ENCODE measurements around the gene BTBD1.
"Not testable (repeated sequence)": the region's sequence is repeated elsewhere in the genome, so short reads cannot be mapped to it uniquely, and the experiment has no call there.

Gene BTBD1

DNA sequence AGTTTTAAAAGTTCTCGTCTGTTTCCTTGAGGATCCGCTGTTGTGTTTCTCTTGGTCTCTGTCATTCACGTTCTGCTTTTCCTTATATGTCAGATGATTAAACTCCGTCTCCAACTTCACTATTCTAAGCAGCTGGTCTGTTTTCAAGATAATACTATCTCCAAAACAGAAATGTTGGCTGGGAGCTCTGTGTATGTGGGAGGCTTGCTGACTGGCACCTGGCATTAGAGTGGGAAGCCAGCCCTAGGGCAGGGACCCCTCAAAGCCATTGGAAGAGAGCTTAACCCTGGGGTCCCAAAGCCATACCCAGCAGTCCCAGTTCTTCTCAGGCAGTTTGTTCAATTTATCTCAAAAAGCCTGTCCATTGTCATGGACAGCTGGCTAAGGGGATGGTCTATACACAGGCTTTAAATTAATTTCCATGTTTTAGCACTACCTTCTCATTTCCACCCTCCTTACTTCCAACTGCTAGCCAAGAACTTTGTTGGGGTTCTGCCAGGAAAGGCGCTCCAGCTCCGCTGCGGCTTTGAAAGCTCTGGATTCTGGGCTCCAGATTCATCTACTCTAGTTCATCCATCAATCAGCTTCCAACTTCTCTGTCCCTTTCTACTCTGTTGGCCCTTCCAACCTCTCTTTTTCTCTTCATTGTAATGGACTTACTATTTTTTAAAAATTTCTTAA is 9.2 kb downstream of the BTBD1 start:
- no peak overlapping the region for H3K4me3 ChIP-seq (ENCODE audit: low read depth, low read length)
- DNase-seq (ENCODE audit: low read depth), result no peak
- TF ChIP-seq CTCF (IDR thresholded peaks at IDR 0.05; ENCODE audit: low read depth, low read length, missing control alignments), result no peak

DNA sequence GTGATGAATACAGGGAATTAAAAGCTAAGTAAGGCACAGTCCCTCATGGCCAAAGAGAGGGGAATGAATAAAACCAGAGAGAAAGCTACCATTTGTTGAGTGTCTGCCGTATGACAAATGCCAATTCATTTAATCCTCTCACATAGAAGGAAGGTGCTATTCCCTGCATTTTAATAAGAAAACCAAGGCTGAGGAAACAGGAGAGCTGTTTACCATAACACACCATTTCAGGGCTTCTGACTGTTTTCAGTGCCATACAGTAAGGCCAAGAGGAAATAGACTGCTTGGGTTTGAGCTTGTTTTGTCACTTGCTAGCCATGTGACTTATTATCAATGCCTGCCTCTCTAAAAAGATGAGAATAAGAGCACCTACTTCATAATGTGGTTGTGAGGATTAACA is 10.1 kb downstream of the BTBD1 start:
- H3K4me3 ChIP-seq (ENCODE audit: low read depth, low read length), result no peak overlapping the region
- DNase-seq (ENCODE audit: low read depth), result no peak
- TF ChIP-seq CTCF (IDR thresholded peaks at IDR 0.05; ENCODE audit: low read depth, low read length, missing control alignments), result no peak

GRCh38 chr15:83053151-83053550 is 13.9 kb downstream of the BTBD1 start:
- no peak for DNase-seq (ENCODE audit: low read depth)
- no peak for TF ChIP-seq CTCF (IDR thresholded peaks at IDR 0.05; ENCODE audit: low read depth, low read length, missing control alignments)
- H3K4me3 ChIP-seq (ENCODE audit: low read depth, low read length), result no peak overlapping the region

GRCh38 chr15:83046558-83047127 is 20.4 kb downstream of the BTBD1 start:
- no peak overlapping the region for H3K4me3 ChIP-seq (ENCODE audit: low read depth, low read length)
- no peak for DNase-seq (ENCODE audit: low read depth)
- no peak for TF ChIP-seq CTCF (IDR thresholded peaks at IDR 0.05; ENCODE audit: low read depth, low read length, missing control alignments)

DNA sequence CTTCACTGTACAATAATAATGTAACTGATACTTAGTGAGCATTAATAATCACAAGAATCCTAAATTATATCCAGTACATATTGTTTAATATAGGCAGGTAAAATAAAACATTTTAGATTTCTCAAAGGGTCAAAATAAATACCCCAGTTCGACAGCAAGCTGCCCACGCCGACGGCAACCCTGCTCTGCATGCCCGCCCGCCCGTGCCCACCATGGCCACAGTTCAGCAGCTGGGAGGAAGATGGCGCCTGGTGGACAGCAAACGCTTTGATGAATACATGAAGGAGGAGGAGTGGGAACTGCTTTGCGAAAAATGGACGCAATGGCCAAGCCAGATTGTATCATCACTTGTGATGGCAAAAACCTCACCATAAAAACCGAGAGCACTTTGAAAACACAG is 22.9 kb downstream of the BTBD1 start:
- TF ChIP-seq CTCF (IDR thresholded peaks at IDR 0.05; ENCODE audit: low read depth, low read length, missing control alignments), result no peak
- DNase-seq (ENCODE audit: low read depth), result no peak
- no peak overlapping the region for H3K4me3 ChIP-seq (ENCODE audit: low read depth, low read length)

DNA sequence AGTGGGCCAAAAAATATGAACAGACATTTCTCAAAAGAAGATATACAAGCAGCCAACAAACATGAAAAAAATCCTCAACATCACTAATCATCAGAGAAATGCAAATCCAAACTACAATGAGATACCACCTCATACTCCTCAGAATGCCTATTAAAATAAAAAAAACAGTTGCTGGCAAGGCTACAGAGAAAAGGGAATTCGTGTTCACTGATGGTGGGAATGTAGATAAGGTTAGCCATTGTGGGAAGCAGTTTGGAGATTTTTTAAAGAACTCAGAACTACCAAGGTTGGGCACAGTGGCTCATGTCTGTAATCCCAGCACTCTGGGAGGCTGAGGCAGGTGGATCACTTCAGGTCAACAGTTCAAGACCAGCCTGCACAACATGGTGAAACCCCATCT is 27.8 kb downstream of the BTBD1 start:
- H3K4me3 ChIP-seq (ENCODE audit: low read depth, low read length), result no peak overlapping the region
- no peak for DNase-seq (ENCODE audit: low read depth)
- TF ChIP-seq CTCF (IDR thresholded peaks at IDR 0.05; ENCODE audit: low read depth, low read length, missing control alignments), result no peak

DNA sequence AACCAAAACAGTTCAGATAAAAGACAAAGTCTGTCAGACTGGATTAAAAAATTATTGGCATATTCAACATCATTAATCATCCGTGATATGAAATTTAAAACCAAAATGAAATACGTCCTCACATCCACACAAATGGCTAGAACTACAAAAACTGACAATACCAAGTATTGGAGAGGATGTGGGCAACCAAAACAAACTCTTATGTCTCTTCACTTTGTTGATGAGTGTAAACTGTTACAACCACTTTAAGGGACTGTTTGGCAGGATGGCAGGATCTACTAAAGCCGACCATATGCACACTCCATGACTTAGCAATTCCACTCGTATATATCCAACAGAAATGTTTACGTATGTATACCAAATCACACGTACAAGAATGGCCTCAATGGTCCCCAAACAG is 30.8 kb downstream of the BTBD1 start:
- DNase-seq (ENCODE audit: low read depth), result no peak
- TF ChIP-seq CTCF (IDR thresholded peaks at IDR 0.05; ENCODE audit: low read depth, low read length, missing control alignments), result no peak
- H3K4me3 ChIP-seq (ENCODE audit: low read depth, low read length), result no peak overlapping the region

GRCh38 chr15:83031234-83031633 is 35.8 kb downstream of the BTBD1 start:
- DNase-seq (ENCODE audit: low read depth); H3K4me3 ChIP-seq (ENCODE audit: low read depth, low read length): not testable (repeated sequence)

Data from GM12864 (cell line).